ENCODE data around the gene POLR1A. TPM values are rescaled to one million over a fixed set of nuclear protein-coding genes. Genes with fewer than 3 reads are reported as not detected.

Gene POLR1A
- total RNA-seq, 4 donors from 2014 or later: 17.5 to 56.3 (median 24.6) TPM

DNA sequence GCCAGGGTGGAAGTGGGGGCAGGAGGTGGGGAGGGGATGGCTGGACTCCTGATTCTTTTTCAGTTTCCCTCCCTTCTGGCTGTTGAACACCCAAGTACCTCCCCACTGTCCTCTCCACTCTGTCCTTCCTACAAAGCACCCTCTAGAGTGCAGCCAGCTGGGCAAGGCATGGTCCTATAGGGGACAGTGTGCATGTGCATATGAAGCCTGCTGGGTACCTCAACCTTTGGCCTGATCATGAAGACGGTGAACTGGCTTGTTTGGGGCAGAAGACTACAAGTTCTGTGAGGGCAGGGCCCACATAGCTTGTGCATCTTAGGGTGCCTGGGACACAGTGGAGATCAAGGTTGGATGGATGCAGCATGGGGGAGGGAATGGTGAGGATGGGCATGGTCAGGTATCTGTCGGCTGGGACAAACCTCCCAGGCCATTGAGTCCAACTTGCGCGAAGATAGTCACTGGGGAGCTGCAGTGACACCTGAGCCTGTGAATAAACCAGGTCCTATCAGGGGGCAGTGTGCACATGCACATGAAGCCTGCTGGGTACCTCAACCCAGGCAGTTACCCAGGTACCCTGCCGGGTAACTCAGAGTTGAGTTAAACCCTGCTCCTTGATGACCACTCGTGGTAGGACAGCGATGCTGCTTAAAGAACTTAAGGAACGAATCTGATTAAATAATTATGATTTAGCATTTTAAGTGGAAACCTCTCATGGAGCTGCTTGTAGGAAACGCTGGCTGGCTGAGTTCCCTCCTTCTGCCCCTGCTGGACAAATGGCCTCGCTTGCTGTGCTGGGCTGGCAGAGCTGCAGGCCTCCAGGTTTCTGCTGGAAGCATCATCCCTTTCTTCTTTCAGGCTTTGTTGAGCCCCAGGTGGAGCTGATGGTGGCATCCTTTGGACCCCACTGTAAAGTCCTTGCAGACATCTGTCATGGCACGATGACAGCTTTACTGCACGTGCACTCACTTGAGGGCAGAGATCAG, 84.0 kb downstream of the POLR1A start:
- DNase-seq (ENCODE audit: low spot score): no peak
- no peak for ATAC-seq (ENCODE audit: low FRiP score)
- TF ChIP-seq CTCF (IDR thresholded peaks at IDR 0.05): no peak

- ATAC-seq (ENCODE audit: low FRiP score): no peak
- DNase-seq (ENCODE audit: low spot score): no peak
- no peak for TF ChIP-seq CTCF (IDR thresholded peaks at IDR 0.05)
Observed at GRCh38 chr2:86020984-86021383, 84.7 kb downstream of the POLR1A start.

- no peak for TF ChIP-seq CTCF (IDR thresholded peaks at IDR 0.05)
- ATAC-seq (ENCODE audit: low FRiP score): no peak
- no peak for DNase-seq (ENCODE audit: low spot score)
Observed at GRCh38 chr2:86019121-86019520, 86.6 kb downstream of the POLR1A start.

GRCh38 chr2:86017901-86018896, 87.5 kb downstream of the POLR1A start:
- TF ChIP-seq CTCF (IDR thresholded peaks at IDR 0.05): no peak
- ATAC-seq (ENCODE audit: low FRiP score) (no peak), DNase-seq (ENCODE audit: low spot score) (peak; percentile 24)

- DNase-seq (ENCODE audit: low spot score) (peak; percentile 1), ATAC-seq (ENCODE audit: low FRiP score) (no peak)
- no peak for TF ChIP-seq CTCF (IDR thresholded peaks at IDR 0.05)
Observed at GRCh38 chr2:86016581-86016980, 89.1 kb downstream of the POLR1A start.

DNA sequence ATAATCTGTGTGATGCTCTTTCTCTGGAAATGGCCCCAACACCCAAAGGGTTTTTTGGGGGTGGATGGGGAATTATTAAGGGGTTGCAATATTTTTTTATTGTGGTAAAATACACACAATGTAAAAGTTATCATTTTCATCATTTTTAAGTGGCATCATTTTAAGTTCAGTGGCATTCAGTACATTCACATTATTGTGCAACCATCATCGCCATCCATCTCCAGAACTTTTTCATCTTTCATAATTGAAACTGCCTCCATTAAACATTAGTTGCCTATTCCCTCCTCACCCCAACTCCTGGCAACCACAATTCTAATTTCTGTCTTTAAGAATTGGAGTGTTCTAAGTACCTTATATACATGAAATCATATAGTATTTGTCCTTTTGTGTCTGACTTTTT, 90.0 kb downstream of the POLR1A start:
- DNase-seq (ENCODE audit: low spot score) (no peak), ATAC-seq (ENCODE audit: low FRiP score) (no peak)

More for the DNA sequence above, 90.0 kb downstream of the POLR1A start:
- no peak for TF ChIP-seq CTCF (IDR thresholded peaks at IDR 0.05)

Measured in omental fat pad (tissue), 4 donors.